ENCODE measurements around the gene NSG1.

DNA sequence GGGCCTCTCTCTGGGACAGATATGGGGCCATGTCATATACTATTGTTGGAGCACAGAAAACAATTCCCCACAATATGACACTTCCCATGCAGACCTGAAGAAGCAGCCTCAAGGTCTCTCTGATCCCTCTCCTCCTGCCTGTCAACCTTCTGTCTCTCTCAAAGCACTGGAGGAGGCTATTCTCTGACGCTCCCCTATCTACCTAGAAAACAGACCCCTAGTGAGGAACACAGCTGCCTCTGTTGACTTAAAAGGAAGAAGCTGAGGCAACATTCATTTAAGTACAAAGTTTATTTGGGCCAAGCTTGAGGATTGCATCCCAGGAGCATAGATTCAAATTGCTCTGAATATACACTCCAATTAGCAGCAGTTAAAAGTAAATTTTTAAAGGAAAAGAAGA, 39.3 kb upstream of the NSG1 start:
- TF ChIP-seq, protein P1, sequence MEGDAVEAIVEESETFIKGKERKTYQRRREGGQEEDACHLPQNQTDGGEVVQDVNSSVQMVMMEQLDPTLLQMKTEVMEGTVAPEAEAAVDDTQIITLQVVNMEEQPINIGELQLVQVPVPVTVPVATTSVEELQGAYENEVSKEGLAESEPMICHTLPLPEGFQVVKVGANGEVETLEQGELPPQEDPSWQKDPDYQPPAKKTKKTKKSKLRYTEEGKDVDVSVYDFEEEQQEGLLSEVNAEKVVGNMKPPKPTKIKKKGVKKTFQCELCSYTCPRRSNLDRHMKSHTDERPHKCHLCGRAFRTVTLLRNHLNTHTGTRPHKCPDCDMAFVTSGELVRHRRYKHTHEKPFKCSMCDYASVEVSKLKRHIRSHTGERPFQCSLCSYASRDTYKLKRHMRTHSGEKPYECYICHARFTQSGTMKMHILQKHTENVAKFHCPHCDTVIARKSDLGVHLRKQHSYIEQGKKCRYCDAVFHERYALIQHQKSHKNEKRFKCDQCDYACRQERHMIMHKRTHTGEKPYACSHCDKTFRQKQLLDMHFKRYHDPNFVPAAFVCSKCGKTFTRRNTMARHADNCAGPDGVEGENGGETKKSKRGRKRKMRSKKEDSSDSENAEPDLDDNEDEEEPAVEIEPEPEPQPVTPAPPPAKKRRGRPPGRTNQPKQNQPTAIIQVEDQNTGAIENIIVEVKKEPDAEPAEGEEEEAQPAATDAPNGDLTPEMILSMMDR (IDR thresholded peaks at IDR 0.05; ENCODE audit: insufficient read depth, low read depth, low read length): no peak
- TF ChIP-seq EZH2 (IDR thresholded peaks at IDR 0.05; ENCODE audit: insufficient read depth, low read length): no peak

Data from astrocyte (in vitro differentiated cells and primary cell).